DND-41 (cell line): ENCODE results near the gene RAB26.

ENCODE experiments used
- CTCF ChIP-seq: IDR thresholded peaks from 2 replicates; pipeline ENCODE4 v1.5.1; 2012; ENCODE audit warnings: borderline replicate concordance, low read length, moderate library complexity, mild to moderate bottlenecking; ENCODE audit not compliant: poor library complexity, severe bottlenecking; ENCODE audit errors: extremely low read depth
- EZH2 ChIP-seq: IDR thresholded peaks from 3 replicates; pipeline ENCODE4 v1.6.1; 2012; ENCODE audit warnings: borderline replicate concordance, low read depth, mild to moderate bottlenecking, moderate library complexity, low read length, inconsistent platforms; ENCODE audit not compliant: severe bottlenecking

GRCh38 chr16:2176047-2176446 lies 27.6 kb downstream of the RAB26 start:
- no peak for TF ChIP-seq CTCF
- TF ChIP-seq EZH2 = no peak
